G401 (cell line): ENCODE results near the gene ENKD1. TPM values are rescaled to one million over a fixed set of nuclear protein-coding genes. Genes with fewer than 3 reads are reported as not detected.
"Not testable (repeated sequence)": the region's sequence is repeated elsewhere in the genome, so short reads cannot be mapped to it uniquely, and the experiment has no call there.

Source experiments
- DNase-seq: peaks from one replicate; pipeline ENCODE4 v3.0.0-alpha.2; 2015; ENCODE audit warnings: low spot score
- in situ Hi-C: cut with HindIII; loops from 2 replicates; pipeline ENCODE4 v1.10.0; 2016; ENCODE audit warnings: low sequenced_read_pairs, mixed read lengths
- total RNA-seq: library from RNA; depleted of rRNA; stranded (reverse); fragments of >200 nt; shearing (Covaris generic); gene quantifications from 2 replicates; pipeline ENCODE4 v1.2.3, GENCODE V29; 2014; rRNA removed

ENKD1 gene
- total RNA-seq = 2.1 and 5.6 TPM in 2 replicates

- in situ Hi-C loops = no loop called here
Measured at GRCh38 chr16:67666559-67667452, at the start of gene ENKD1, which contains the start of gene C16orf86. ENKD1 (minus strand) TSS chr16:67666750; CDS start chr16:67666442, 308 bp downstream. C16orf86 (plus strand) TSS chr16:67666814; CDS start chr16:67666971, 157 bp downstream.

DNA sequence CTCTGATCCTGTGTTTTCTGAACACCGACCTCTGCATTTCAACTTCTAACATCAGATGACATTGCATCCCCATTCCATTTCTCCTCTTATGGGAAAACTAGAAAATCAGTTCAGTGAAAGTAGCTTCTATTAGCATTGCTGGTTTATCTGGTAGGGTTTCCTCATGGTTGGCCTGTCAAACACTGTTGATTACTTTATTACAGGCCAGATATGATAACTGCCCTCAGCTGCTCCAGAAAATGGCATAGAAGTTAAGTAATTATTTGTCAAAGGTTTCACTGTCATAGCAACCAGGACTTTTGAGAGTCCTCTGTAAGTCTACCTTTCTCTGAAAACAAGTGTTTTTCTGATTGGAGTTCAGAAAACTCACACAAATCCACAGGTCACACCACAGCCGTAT is 49.5 kb upstream of the ENKD1 start:
- DNase-seq = no peak
- in situ Hi-C loops = loop anchor here (5.0 kb wide), 2 partner anchors 34 to 106 kb away; no protein-coding TSS in a partner anchor

More at GRCh38 chr16:67666559-67667452, at the start of gene ENKD1, which contains the start of gene C16orf86:
- DNase-seq = peak; percentile 81

DNA sequence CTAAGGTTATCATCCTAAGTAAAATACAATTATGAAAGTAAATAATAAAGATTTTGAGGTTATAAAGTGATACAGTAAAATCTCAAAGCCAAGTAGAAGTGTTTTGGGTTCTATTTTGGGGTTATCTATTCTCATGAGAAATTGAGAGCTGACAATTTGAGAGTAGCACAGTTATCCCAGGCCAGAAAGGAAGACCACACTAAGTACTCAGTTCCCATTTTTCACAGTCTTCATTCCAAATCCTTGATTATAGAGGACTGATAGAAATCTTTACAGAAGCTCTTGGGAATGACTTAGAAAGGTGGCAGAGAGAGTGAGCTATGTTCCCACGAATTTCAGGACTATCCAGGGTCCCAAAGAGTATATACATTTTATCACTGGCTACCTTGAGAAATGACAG is 48.0 kb upstream of the ENKD1 start:
- in situ Hi-C loops = no loop called here
- DNase-seq = no peak

DNA sequence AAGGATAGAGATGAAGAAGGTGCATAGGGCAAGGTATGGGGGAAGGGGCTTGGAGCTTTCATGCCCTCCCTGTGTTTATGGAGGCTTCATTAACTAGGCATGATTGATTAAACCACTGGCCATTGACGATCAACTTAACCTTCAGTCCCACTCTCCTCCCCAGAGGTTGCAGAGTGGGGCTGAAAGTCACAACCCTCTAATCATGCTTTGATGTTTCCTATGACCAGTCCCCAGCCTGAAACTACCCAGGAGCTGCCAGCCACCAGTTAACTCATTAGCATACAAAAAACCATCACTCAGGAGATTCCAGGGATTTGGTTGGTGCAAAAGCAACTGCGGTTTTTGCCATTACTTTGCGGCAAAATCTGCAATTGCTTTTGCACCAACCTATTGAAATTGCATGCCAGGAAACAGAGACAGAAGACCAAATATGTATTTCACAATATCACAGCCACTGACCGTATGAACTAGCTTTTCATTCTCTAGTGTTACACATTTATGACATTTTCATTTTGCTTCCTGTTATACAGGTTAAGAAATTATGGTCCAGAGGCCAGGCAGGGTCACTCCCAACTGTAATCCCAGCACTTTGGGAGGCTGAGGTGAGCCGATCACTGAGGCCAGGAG is 47.2 kb upstream of the ENKD1 start:
- in situ Hi-C loops = no loop called here

GRCh38 chr16:67710607-67711006 is 44.1 kb upstream of the ENKD1 start:
- in situ Hi-C loops = no loop called here
- no peak for DNase-seq

More for the DNA sequence above, 47.2 kb upstream of the ENKD1 start:
- DNase-seq = no peak

GRCh38 chr16:67709050-67709449 is 42.5 kb upstream of the ENKD1 start:
- DNase-seq = no peak
- in situ Hi-C loops = no loop called here

DNA sequence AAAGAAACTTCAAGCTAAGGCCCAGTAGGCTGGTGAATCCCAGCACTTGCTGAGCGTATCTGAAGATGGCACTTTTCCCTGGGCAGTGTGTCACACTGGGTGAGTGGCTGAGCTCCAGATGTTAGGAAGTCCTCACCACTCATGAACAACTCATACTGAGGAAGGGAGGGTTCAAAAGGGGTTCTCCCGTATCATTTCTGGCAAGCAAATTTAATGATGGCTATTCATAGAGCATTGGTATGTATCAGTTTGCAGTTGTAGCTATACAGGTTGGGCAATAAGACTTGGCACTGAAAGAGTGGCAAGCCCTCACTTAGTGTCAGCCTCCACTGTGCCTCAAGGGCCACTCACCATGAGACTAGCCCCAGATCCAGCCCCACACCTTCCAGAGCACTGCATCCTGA is 41.8 kb upstream of the ENKD1 start:
- no peak for DNase-seq
- in situ Hi-C loops = no loop called here

DNA sequence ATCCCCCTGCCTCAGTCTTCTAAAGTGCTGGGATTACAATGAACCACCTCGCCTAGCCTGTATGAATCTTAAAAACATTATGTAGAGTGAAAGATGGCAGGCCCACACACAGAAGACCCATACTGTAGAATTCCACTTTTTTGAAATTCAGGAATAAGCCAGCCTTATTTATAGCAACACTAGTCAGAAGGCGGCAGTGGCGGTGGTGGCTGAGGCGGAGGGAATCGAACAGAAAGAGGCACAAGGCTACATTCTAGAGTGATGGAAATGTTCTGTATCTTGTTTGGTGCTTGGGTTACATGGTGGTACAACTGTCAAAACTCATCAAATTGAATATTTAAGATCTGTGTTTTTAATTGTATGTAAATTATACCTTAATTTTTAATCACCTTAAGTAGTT is 41.2 kb upstream of the ENKD1 start:
- in situ Hi-C loops = no loop called here
- DNase-seq = no peak

GRCh38 chr16:67707210-67707609 is 40.7 kb upstream of the ENKD1 start:
- in situ Hi-C loops = no loop called here
- no peak for DNase-seq

DNA sequence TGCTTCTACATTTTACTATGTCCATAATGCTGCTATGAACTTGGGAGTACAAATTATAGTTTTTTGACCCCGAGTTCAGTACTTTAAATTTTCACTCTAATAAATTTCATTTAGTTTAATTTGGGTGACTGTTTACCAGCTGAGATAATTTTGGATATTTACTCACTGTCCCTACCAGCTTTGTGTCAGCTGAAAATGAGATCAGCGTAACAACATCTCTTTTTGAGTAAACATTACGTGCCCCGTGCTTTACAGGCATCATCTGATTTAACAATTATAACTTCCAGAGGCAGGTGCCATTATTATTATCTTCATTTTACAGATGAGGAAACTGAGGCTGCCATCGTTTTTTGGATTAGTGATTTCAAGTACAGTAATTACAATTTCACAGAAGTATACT is 37.6 kb upstream of the ENKD1 start:
- in situ Hi-C loops = no loop called here
- DNase-seq = no peak

GRCh38 chr16:67703626-67704025 is 37.1 kb upstream of the ENKD1 start:
- in situ Hi-C loops = no loop called here
- DNase-seq = peak; percentile 24

DNA sequence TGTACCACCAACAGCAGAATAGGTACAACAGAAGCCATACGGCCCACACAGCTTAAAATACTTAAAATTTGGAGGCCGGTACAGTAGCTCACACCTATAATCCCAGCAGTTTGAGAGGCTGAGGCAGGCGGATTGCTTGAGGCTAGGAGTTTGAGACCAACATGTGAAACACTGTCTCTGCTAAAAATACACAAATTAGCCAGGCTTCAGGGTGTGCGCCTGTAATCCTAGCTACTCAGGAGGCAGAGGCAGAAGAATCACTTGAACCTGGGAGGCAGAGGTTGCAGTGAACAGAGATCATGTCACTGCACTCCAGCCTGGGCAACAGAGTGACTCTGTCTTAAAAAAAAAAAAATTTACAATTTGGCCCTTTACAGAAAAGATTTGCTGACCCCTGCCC is 35.6 kb upstream of the ENKD1 start:
- in situ Hi-C loops = no loop called here
- DNase-seq = peak; percentile 27

- peak; percentile 37 for DNase-seq
- in situ Hi-C loops = no loop called here
Measured at GRCh38 chr16:67701420-67701819, 34.9 kb upstream of the ENKD1 start.

DNA sequence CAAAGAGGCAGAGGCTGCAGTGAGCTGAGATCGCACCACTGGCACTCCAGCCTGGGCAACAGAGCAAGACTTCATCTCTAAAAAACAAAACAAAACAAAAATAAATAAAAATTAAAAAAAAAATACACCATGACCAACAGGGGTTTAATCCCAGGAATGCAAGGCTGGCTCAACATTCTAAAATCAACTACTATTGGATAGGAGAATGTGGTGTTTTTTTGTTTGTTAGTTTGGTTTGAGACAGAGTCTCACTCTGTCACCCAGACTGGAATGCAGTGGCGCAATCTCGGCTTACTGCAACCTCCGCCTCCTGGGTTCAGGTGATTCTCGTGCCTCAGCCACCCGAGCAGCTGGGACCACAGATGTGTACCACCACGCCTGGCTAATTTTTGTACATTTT is 32.7 kb upstream of the ENKD1 start:
- in situ Hi-C loops = loop anchor here (25.0 kb wide), 1 partner anchor 188 kb away; the partner anchor contains the start of genes NRN1L and PSKH1
- no peak for DNase-seq

GRCh38 chr16:67697422-67698185 is 31.1 kb upstream of the ENKD1 start:
- DNase-seq = no peak
- in situ Hi-C loops = loop anchor here (25.0 kb wide), 1 partner anchor 190 kb away; the partner anchor contains the start of genes NRN1L and PSKH1

DNA sequence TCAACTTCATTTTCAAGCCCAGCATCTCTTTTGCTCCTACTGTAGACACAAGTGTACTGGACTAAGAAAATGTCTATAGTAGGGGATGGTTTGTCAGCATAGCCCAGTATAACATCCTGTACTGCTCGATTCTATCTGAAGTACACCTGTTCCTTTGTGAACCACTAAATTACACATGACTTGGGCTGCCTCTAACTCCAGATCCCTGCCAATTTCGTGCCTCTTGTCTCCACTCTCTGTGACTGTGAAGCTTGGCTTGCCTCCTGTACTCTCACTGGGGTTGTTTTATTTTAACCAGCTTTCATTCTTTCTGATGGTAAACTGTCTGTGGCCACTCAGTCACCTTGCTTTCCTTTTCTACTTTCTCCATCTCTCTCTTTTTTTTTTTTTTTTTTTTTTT is 28.1 kb upstream of the ENKD1 start:
- in situ Hi-C loops = loop anchor here (25.0 kb wide), 1 partner anchor 193 kb away; the partner anchor contains the start of genes NRN1L and PSKH1
- DNase-seq = peak; percentile 94

DNA sequence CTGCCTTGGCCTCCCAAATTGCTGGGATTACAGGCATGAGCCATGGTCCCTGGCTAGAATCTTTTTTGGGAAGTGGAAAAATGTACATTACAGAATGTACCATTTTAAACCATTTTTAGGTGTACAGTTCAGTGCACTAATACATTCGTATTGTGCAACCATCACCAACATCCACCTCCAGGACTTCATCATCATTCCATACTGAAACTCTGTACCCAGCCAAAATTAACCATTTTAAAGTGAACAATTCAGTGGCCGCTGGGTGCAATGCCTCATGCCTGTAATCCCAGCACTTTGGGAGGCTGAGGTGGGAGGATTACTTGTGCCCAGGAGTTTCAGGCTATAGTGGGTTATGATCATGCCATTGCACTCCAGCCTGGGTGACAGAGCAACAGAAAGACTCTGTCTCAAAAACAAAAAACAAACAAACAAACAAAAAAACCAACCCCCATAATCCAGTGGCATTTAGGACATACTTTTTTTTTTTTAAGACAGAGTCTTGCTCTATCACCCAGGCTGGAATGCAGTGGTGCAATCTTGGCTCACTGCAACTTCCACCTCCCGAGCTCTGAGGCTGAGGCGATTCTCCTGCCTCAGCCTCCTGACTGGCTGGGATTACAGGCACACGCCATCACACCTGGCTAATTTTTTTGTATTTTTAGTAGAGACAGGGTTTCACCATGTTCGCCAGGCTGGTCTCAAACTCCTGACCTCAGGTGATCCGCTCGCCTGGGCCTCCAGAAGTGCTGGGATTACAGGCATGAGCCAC is 27.2 kb upstream of the ENKD1 start:
- not testable (repeated sequence) for DNase-seq

GRCh38 chr16:67685388-67686112 is 19.0 kb upstream of the ENKD1 start:
- DNase-seq = peak; percentile 22

More for the DNA sequence above, 27.2 kb upstream of the ENKD1 start:
- in situ Hi-C loops = loop anchor here (25.0 kb wide), 1 partner anchor 194 kb away; the partner anchor contains the start of genes NRN1L and PSKH1

More at GRCh38 chr16:67685388-67686112, 19.0 kb upstream of the ENKD1 start:
- in situ Hi-C loops = loop anchor here (25.0 kb wide), 1 partner anchor 202 kb away; the partner anchor contains the start of genes NRN1L and PSKH1
